Endometrial microvascular endothelial cells (primary cell): ENCODE data around the gene TCTN3. TPM values are rescaled to one million over a fixed set of nuclear protein-coding genes. Genes with fewer than 3 reads are reported as not detected.
"Not testable (repeated sequence)": the region's sequence is repeated elsewhere in the genome, so short reads cannot be mapped to it uniquely, and the experiment has no call there.

Source experiments
- in situ Hi-C: cut with HindIII; loops from 2 replicates; pipeline ENCODE4 v1.10.0; 2017; ENCODE audit warnings: low sequenced_read_pairs, low pct_unique_long_range_greater_than_20kb; ENCODE audit errors: inconsistent ontology term
- total RNA-seq: library from RNA; depleted of rRNA; stranded (reverse); fragments of >200 nt; gene quantifications from one replicate; pipeline ENCODE4 v1.2.3, GENCODE V29; 2015; ENCODE audit errors: inconsistent ontology term

Gene TCTN3
- total RNA-seq, 1 donor from 2014 or later = 59.9 TPM

DNA sequence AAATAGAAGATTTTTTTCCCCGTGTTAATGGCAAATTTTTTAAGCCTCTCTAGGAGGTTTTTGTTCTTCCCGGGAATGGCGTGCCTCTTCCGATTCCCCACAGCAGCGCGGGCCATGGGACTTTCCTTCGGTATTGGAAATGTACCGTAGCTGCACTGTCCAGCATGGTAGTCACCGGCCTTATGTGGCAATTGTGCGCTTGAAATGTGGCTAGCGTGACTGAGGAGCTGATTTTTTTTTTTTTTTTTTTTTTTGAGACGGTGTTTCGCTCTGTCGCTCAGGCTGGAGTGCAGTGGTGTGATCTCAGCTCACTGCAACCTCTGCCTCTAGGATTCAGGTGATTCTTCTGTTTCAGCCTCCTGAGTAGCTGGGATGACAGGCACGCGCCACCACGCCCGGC is 938 bp upstream of the TCTN3 start:
- in situ Hi-C loops = loop anchor here (25.0 kb wide), 1 partner anchor 168 kb away; no protein-coding TSS in a partner anchor

DNA sequence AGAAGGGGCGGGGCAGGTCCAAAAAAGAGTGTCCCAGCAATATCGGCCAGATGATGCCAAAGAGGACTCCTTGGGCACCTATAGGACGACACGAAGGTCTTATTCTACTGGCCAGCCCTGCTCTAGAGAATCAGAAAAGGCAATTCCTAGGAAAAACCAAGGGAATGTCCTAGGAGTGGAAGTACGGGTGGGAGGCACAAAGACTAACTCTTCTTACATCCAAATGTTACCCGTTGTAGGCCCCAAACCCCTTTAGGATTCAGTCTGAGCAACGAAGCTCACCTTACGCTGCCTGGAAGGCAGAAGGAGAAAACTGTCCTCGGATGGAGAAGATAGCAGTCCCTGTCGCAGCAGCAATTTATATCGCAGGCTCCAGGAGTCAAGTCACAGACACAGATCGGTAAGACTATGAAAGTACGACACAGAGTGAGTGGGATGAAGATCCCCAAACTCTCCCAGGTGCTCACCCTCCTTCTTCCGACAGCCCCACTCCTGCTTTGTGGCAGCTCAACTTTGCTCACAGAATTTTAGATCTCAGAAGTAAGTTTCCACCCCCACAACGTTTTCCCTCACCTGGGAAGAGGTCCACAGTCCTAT is 558 bp downstream of the TCTN3 start:
- in situ Hi-C loops = loop anchor here (25.0 kb wide), 1 partner anchor 169 kb away; no protein-coding TSS in a partner anchor

DNA sequence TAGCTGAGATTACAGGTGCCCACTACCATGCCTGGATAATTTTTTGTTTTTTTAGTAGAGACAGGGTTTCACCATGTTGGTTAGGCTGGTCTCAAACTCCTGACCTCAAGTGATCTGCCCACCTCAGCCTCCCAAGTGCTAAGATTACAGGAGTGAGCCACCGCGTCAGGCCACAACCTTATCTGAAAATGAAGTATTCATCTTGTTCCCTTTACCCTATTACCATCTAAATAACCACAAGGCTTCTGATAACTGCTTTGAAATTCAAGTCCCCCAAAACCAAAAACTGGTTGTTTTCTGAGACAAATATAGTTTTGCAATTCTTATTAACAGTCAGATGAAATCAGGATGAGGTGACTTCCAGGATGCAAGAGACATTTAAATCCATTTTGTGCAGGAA is 2.4 kb downstream of the TCTN3 start:
- in situ Hi-C loops = loop anchor here (25.0 kb wide), 1 partner anchor 171 kb away; no protein-coding TSS in a partner anchor

DNA sequence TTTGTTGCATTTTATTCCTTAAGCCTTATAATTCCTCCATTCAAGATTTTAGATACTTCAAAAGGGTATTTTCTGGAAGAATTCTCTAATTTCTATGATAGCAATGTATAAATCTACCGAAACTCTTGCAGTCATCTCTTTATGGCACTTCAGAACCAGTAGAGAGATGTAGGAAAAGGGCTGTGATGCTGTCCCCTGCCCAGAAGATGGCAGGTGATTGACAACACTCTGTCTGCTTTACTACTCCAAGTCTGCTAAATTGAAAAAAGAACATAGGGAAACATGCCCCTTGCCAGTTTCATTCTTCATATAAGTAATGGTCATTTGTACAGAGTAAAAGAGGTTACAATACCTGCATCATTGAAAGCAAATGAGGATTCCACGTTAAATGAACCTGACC is 5.1 kb downstream of the TCTN3 start:
- in situ Hi-C loops = loop anchor here (25.0 kb wide), 1 partner anchor 174 kb away; no protein-coding TSS in a partner anchor

DNA sequence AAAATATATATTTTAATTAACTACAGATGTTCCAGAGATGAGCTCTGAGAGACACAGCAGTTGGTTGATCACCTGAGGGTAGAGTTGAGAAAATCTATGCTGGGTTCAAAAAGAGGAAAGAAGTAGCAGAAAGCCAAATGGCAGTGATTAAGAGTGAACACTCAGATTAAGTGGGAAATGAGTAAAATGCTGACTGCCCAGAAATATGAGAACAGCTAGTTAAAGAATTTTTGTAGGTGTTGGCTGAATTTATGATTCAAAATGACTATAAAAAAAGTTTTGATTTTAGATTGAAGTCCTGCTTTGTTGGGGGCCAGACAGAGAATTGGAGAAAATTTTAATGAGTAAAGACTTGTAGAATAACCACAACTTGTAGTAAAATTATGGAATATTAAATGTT is 9.8 kb downstream of the TCTN3 start:
- in situ Hi-C loops = loop anchor here (25.0 kb wide), 1 partner anchor 178 kb away; no protein-coding TSS in a partner anchor

DNA sequence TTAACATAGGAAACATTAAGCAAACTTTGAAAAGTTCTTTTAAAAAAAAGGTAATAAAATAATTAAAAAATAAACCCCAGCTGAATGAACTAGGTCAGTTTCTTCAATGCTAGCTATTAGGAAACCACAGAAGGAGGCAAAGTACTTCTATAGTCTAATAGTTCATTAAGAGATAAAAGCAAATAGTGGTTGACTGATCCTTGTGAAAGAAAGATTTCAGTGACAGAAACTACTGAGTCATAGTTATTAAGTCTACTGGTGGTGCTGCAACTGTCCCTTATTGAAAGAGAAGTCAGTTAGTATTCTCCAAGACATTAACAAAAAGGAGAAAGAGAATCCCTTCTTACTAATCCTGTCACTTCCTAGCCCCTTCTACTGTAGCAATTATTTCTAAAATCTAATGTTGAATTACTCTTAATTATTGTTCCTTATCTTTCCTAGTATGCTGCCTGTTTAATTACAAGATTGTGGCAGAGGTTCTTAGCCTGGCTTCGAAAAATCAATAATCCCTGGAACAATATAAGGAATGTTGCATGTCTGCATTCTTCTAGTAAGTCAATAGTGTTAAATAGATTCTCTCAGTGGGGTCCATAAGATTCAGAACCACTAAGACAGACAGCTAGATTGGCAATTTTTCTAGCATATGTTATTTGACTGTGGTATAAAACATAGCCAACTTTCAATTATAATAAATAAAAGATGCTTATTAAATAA is 18.2 kb downstream of the TCTN3 start:
- in situ Hi-C loops = loop anchor here (25.0 kb wide), 1 partner anchor 187 kb away; no protein-coding TSS in a partner anchor

DNA sequence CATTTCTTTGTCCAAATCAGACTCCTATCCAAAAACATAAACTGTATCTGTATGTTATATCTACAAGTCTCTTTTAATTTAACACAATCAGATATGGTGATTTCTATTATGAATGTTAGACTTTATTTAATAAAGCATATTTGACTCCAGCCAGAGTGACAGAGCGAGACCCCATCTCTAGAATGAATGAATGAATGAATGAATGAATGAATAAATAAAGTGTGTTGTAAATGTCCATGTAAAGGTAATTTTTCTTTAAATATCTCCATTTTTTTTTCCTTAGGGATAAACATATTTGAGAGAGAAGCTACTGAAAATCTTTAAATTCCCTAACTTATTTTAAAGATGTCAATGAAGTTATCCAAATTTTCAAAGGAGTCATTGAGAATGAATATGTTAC is 19.1 kb downstream of the TCTN3 start:
- in situ Hi-C loops = loop anchor here (25.0 kb wide), 1 partner anchor 188 kb away; no protein-coding TSS in a partner anchor

DNA sequence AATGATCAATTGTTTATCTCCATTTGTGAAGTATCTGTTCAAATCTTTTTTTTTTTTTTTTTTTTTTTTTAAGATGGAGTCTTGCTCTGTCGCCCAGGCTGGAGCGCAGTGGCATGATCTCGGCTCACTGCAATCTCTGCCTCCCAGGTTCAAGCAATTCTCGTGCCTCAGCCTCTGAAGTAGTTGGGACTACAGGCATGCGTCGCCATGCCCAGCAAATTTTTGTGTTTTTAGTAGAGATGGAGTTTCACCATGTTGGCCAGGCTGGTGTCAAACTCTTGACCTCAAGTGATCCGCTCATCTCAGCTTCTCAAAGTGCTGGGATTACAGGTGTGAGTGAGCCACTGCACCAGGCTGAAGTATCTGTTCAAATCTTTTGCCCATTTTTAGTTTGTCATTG is 21.1 kb downstream of the TCTN3 start:
- in situ Hi-C loops = not testable (repeated sequence)

DNA sequence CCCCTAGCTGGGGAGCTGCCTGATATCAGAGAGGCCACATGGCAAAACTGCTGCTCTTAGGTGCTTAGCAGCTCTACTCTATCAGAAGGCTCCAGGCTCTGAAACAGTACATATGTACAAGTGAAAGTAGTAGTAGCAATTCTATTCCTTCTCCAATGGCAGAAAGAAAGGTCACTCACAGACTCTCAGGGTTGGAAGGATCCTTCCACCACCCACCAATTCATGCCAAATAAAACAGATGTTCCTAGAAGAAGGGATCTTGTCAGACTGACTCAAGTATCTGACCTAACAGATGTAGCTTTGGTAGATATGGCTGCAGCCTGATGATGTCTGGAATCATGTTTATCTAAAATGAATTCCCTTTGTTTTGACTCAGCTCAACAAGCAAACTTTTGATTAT is 29.2 kb downstream of the TCTN3 start:
- in situ Hi-C loops = no loop called here

DNA sequence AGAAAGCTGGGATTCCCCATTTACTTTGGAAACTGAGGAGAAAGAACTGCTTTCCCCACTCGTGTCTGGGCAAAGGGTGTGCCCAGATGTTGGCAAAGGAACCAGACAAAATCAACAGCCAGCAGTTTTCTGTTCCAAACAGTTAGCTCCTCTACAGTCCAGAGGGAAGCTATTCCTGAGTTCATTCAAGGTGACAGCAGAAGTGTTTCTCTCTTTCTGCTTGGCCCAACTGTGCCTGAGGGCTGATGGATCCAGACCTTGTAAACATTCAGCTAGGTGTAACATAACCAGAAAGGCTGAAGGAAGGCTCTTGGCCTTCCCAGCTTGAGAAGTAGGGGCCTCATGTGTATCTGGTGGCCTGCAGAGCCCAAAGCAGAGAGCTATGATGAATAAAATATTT is 30.2 kb downstream of the TCTN3 start:
- in situ Hi-C loops = no loop called here

DNA sequence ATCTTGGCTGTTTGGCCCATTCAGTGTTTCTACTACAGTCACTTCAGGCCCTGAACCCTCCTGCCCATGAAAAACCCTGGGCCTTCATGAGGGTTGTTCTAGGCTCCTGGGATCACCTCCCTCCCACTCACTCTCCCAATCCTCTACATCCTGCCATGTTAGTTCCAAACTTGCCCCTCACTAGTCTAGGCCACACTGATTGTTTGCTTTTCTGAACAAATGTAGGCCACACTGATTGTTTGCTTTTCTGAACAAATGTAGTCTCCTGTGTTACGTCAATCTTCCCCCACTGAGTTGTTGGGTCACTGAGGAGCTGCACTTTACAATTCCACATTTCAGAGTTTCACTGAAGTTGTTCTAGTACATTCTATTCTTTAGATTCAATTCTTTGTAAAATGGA is 31.9 kb downstream of the TCTN3 start:
- in situ Hi-C loops = no loop called here

DNA sequence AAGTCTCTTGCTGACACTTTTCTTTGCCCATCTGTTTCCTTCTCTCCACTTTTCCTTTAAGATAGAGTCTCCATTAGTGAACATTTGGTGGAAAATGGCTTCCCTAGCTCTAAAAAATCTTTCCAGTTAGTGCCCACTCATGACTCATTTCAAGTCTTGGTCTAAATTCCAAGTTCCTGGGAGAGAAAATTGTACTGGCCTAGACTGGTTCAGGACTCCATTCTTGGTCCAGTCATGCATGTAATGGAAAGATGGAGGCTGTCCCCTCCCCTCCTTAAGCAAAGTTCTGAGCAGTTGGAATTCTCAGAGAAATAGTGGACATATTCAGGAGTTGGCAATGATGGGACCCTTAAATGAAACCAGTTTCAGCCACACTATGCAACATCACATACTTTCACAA is 33.4 kb downstream of the TCTN3 start:
- in situ Hi-C loops = no loop called here

DNA sequence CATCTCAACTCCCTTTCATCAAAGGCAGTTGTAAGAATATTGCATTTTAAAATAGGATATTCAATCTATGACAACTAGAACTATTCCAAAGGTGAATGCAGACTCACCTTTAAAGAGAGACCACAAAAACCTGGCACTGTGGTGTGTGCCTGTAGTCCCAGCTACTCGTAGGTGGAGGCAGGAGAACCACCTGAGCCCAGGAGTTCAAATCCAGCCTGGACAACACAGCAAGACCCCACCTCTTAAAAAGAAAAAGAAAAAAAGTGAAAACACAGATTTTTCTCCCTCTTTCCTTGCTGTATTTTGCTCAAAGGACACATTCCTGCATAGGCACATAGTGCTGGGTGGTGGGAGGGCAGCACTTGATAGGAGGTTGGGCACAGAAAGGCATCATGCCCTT is 36.5 kb downstream of the TCTN3 start:
- in situ Hi-C loops = no loop called here

DNA sequence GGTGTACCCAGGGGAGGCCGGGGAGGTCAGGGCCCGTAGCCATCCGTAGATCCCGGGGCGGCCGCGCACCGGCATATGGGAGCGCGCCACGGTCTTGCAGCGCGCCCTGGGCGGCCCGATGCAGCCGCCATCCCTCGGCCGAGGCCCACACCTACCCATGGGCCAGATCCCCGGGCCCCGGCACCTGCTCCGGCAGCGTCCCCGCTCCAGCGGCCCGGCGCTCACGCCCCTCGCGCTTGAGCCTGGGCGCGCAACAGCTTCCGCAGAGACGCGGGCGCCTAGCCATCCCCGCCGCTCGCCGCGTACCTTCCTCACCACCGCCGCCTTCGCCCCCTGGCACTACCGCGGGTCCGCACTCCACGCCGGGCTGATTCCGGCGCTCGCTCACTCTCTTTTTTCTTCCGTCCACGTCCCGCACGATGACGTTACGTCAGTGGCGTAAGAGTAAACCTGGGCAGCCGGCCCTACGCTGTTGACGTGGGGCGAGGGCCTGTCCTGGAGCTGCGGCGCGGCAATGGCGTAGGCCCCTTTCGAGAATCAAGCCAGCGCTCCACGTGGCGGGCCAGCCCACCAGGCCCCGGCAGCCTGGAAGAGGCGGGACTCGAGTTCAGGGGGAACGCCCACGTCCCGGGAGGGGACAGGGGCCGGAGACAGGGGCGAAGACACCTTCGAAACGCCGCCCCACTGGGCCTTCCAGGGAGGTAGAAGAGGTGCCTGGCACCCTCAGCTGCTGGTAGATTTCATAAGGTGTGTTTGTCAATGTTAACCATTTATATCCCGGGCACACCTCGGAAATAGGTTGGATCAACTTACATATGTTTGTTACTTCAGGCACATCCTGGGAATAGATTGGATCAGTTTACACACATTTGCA is 37.2 kb downstream of the TCTN3 start, which contains the start of gene ALDH18A1:
TSS of gene ALDH18A1 (minus strand) at position 421 of the 874 bp plus-strand sequence. CDS start 3,334 bp downstream, outside the sequence.
- in situ Hi-C loops = no loop called here

DNA sequence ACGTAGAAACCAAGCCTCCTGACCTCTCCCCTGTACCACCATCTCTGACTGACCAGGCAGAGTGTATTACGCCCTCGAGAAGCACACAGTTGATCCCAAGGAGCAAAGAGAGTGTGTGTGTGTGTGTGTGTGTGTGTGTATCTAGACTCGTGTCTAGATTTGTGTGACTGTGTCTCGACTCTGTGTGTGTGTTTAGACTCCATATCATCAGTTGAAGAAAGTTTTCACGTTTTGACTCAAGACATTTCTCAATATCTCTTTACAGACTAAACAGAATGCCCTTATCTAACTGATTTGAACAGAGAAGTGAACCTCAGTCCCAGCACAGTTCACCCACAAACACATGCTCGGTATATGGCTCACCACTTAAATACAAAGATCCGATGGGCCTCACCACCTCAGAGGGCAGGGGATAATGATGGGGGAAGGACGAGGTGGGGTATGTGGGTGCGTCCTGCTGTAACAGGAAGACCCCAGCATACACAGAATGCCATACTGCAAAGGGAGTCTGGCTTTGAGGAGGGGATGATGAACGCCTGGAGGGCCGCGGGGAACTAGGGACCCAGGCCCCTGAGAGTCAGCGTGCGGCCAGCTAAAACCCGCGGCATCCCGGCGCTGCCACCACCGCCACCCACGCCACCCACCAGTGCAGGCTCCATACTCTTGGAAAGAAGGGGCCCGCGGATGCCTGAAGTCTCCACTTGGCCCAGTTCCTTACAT is 38.0 kb downstream of the TCTN3 start:
- in situ Hi-C loops = no loop called here

DNA sequence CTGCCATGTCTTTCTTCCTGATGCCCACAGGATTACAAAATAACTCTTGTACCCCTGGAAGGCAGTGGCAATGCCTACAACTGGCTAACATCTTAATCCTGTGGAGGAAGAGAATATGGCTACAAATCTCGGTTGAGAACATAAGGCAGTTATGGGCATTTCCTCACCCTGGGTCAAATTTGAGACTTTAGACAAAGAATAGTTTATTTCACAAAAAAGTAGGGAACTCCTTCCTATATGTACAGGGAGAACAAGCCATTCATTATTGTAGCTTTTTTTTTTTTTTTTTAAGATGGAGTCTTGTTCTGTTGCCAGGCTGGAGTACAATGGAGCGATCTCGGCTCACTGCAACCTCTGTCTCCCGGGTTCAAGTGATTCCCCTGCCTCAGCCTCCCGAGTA is 39.8 kb downstream of the TCTN3 start:
- in situ Hi-C loops = no loop called here

DNA sequence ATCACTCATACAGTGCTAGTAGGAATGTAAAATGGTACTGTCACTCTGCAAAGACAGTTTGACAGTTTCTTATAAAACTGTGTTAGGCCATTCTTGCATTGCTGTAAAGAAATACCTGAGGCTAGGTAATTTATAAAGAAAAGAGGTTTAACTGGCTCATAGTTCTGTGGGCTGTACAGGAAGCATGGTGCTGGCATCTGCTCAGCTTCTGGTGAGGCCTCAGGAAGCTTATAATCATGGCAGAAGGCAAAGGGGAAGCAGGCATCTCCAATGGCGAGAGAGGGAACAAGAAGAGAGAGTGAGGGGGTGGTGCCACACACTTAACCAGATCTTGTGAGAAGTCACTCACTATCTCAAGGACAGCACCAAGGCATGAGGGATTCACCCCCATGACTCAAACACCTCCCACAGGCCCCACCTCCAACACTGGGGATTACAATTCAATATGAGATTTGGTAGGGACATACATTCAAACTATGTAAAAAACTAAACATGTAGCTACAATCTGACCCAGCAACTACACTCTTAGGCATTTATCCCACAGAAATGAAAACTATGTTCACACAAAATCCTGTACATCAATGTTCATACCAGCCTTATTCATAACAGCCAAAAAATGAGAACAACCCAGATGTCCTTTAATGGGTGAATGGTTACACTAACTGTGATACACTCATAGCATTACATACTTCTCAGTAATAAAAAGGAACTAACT is 42.2 kb downstream of the TCTN3 start:
- in situ Hi-C loops = no loop called here

DNA sequence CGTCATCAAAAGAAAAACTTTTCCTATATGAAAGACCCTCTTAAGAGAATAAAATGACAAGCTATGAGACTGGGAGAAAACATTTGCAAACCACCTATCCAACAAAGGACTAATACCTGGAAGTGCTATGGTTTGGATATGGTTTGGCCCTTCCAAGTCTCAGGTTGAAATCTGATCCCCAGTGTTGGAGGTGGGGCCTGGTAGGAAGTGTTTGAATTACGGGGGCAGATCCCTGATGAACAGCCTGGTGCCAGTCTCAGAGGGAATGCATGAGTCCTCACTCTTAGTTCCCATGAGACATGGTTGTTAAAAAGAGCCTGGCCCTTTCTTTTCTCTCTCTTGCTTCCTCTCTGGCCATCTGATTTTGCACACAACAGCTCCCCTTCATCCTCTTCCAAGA is 43.5 kb downstream of the TCTN3 start:
- in situ Hi-C loops = no loop called here
